ENCODE measurements around the gene SCYL1.

Gene SCYL1

GRCh38 chr11:65524741-65525545 is at the start of gene SCYL1:
TSS of gene SCYL1 (plus strand) at chr11:65525083. CDS start at chr11:65525154, 71 bp downstream.
- DNase-seq, result peak; percentile 67

GRCh38 chr11:65476632-65477148 is 48.2 kb upstream of the SCYL1 start:
- no peak for DNase-seq

GRCh38 chr11:65477149-65477965 is 47.5 kb upstream of the SCYL1 start:
- DNase-seq, result peak; percentile 95

- DNase-seq, result no peak
Observed at GRCh38 chr11:65478388-65479183, 46.3 kb upstream of the SCYL1 start.

- DNase-seq, result peak; percentile 81
Observed at GRCh38 chr11:65479184-65480145, 45.4 kb upstream of the SCYL1 start.

GRCh38 chr11:65482306-65482850 is 42.5 kb upstream of the SCYL1 start:
- no peak for DNase-seq

- no peak for DNase-seq
Observed at GRCh38 chr11:65485920-65486219, 39.0 kb upstream of the SCYL1 start.

GRCh38 chr11:65486570-65487466 is 38.1 kb upstream of the SCYL1 start:
- DNase-seq, result no peak

- peak; percentile 100 for DNase-seq
Observed at GRCh38 chr11:65487467-65488272, 37.2 kb upstream of the SCYL1 start.

GRCh38 chr11:65488273-65489034 is 36.4 kb upstream of the SCYL1 start:
- DNase-seq, result no peak

- DNase-seq, result no peak
Observed at GRCh38 chr11:65489035-65489705, 35.7 kb upstream of the SCYL1 start.

GRCh38 chr11:65489706-65490320 is 35.1 kb upstream of the SCYL1 start:
- no peak for DNase-seq

GRCh38 chr11:65491163-65491465 is 33.8 kb upstream of the SCYL1 start:
- no peak for DNase-seq

GRCh38 chr11:65491614-65492386 is 33.1 kb upstream of the SCYL1 start:
- peak; percentile 93 for DNase-seq

GRCh38 chr11:65492387-65492636 is 32.6 kb upstream of the SCYL1 start:
- no peak for DNase-seq

GRCh38 chr11:65492637-65493366 is 32.1 kb upstream of the SCYL1 start:
- DNase-seq, result peak; percentile 69

Data from NCI-H1092 treated with DMSO at 0.1 percent for 48 hours (cell line).